Tibial nerve (tissue), 4 donors: ENCODE data around the gene SMARCA2. TPM values are rescaled to one million over a fixed set of nuclear protein-coding genes. Genes with fewer than 3 reads are reported as not detected.

Experiments
- DNase-seq, 2 donors: peaks; one replicate each; pipeline ENCODE4 v3.0.0-alpha.2; 2019; ENCODE audit warnings: low spot score in 2 of 2
- H3K27ac ChIP-seq, 4 donors: fragments of 200-600 bp; sonication (generic) in 3 of 4; one replicate each; pipeline ENCODE4 v1.5.1; 2017 to 2019; ENCODE audit warnings: mild to moderate bottlenecking in 1 of 4
- H3K27me3 ChIP-seq, 2 donors: fragments of 200-600 bp; sonication (generic) in 1 of 2; one replicate each; pipeline versions ENCODE4 v1.5.1 to v1.6.0; 2017 to 2019
- H3K36me3 ChIP-seq, 3 donors: fragments of 200-600 bp; sonication (generic); one replicate each; pipeline ENCODE4 v1.5.1; 2018 to 2019
- H3K4me1 ChIP-seq, 4 donors: fragments of 200-600 bp; sonication (generic) in 3 of 4; one replicate each; pipeline ENCODE4 v1.5.1; 2017 to 2019
- H3K4me3 ChIP-seq, 4 donors: fragments of 200-600 bp; sonication (generic) in 3 of 4; one replicate each; pipeline ENCODE4 v1.5.1; 2017 to 2019; ENCODE audit warnings: mild to moderate bottlenecking in 1 of 4, moderate library complexity in 1 of 4
- H3K9me3 ChIP-seq, 4 donors: fragments of 200-600 bp; sonication (generic) in 3 of 4; one replicate each; pipeline ENCODE4 v1.5.1; 2017 to 2019
- EP300 ChIP-seq, 2 donors: sonication (generic); formaldehyde crosslinking; IDR thresholded peaks; one replicate each; pipeline ENCODE4 v1.6.1; 2017; ENCODE audit warnings: antibody characterized with exemption in 2 of 2, mild to moderate bottlenecking in 1 of 2
- POLR2A ChIP-seq, 2 donors: fragments of 450-650 bp; IDR thresholded peaks; one replicate each; pipeline ENCODE4 v1.6.1; 2017; ENCODE audit warnings: antibody characterized with exemption in 2 of 2, mild to moderate bottlenecking in 2 of 2, moderate library complexity in 2 of 2
- WGBS, 2 donors: methylation state at CpG; one replicate each; pipeline ENCODE4 v1.1.5; 2018; 5-methylcytosine and 5-hydroxymethylcytosine counted together
- total RNA-seq, 4 donors: library from RNA; depleted of rRNA; stranded (reverse); fragments of >200 nt; gene quantifications; one replicate each; pipeline ENCODE4 v1.1.0, GENCODE V29; 2016
- TF ChIP-seq, protein P1 (sequence below), 5 experiments: fragments of 200-600 bp in 3 of 5; fragments of 450-650 bp in 2 of 5; sonication (generic) in 3 of 5; IDR thresholded peaks; one replicate each; pipeline ENCODE4 v1.5.1; 2016 to 2019; ENCODE audit warnings: antibody characterized with exemption in 5 of 5, mild to moderate bottlenecking in 3 of 5, moderate library complexity in 2 of 5

Gene SMARCA2
- total RNA-seq, 4 donors from 2014 or later: 75.9 to 140 (median 119) TPM

DNA sequence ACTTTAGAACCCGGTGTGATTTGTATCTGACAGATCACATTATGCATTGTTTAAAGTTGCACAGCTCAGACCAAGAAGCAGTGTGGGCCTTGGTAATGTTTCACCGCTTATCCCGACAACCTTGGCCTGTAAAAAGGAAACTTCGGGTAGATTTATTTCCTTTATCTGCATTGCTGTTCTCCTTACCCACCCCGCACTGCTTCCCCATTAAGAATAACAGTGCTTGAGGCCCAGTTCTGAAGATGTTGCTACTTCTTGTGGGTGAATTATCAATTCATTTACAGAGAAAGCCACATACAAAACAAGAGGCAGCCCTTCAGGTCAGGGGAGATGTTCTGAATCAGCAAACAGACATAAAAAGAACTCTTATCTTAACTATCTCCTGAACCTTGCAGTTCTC lies 8.4 kb downstream of the SMARCA2 start:
- no peaks in the 10 kb centered on the region for H3K36me3 ChIP-seq
- no peak for TF ChIP-seq EP300 (IDR thresholded peaks at IDR 0.05)
- no peak for TF ChIP-seq POLR2A (IDR thresholded peaks at IDR 0.05)
- TF ChIP-seq, protein P1, sequence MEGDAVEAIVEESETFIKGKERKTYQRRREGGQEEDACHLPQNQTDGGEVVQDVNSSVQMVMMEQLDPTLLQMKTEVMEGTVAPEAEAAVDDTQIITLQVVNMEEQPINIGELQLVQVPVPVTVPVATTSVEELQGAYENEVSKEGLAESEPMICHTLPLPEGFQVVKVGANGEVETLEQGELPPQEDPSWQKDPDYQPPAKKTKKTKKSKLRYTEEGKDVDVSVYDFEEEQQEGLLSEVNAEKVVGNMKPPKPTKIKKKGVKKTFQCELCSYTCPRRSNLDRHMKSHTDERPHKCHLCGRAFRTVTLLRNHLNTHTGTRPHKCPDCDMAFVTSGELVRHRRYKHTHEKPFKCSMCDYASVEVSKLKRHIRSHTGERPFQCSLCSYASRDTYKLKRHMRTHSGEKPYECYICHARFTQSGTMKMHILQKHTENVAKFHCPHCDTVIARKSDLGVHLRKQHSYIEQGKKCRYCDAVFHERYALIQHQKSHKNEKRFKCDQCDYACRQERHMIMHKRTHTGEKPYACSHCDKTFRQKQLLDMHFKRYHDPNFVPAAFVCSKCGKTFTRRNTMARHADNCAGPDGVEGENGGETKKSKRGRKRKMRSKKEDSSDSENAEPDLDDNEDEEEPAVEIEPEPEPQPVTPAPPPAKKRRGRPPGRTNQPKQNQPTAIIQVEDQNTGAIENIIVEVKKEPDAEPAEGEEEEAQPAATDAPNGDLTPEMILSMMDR (IDR thresholded peaks at IDR 0.05): no peak
- WGBS, 2 donors: 48 to 53% methylated on average over 5 of the region's 5 CpGs
- no peak for DNase-seq
- H3K9me3 ChIP-seq: no peaks in the 10 kb centered on the region
- peak overlapping the region in 2 of 4 donors; percentile 23 to 26 for H3K27ac ChIP-seq
- H3K4me1 ChIP-seq: peaks cover 0 to 83% (median 38%) of the 10 kb centered on the region in 4 donors
- H3K4me3 ChIP-seq: no peak overlapping the region
- H3K27me3 ChIP-seq: no peaks in the 10 kb centered on the region

DNA sequence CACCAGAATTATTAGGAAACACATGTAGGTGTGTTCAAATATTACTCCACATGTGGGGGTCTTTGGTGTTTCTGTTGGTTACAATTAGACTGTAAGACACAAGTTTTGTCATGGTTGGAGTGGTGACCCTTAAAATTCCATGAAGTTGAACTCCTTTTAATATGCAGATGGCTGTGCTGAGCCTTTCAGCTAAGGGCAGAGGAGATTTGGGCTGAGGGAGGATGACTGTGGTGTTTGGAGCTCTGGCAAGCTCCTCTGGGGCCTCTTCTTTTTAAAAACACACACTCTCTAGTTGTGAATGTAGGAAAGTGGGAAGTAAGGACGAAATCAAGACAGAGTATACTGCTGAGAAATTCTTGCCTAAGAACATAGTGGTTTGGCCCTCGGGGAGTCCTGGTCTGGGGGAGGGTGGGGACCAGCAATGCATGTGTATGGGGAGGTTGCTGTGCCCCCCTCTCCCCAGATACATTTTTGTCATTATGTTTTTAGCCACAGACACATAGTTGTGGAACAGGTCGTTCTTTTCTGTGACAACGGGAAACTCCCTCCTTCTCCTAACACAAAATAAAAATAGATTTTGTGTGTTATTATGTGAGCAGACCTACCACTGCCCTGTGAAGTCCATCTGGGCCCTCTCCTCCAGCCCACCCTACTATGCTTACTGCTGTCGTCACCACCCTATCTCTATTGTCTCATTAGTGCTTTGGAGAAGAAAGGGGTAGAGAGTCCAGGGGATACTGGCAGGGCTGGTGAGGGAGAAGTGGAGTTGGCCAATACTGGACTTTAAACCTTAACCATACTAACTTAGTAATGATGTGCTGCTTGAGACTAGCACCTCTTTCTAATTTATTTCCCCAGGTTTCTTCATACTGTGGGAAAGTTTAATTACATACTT lies 10.0 kb downstream of the SMARCA2 start:
- WGBS, 2 donors: 76% methylated on average over 5 of the region's 5 CpGs
- Histone ChIP-seq H3K4me1 (peaks cover 0 to 80% (median 27%) of the 10 kb centered on the region in 4 donors), H3K27me3 (no peaks in the 10 kb centered on the region), H3K9me3 (no peaks in the 10 kb centered on the region), H3K4me3 (no peak overlapping the region), H3K36me3 (no peaks in the 10 kb centered on the region), H3K27ac (peak overlapping the region in 1 of 4 donors; percentile 50)
- no peak for DNase-seq
- TF ChIP-seq, protein P1 (IDR thresholded peaks at IDR 0.05): no peak
- no peak for TF ChIP-seq POLR2A (IDR thresholded peaks at IDR 0.05)
- peak in 1 of 2 donors; percentile 38 for TF ChIP-seq EP300 (IDR thresholded peaks at IDR 0.05)

DNA sequence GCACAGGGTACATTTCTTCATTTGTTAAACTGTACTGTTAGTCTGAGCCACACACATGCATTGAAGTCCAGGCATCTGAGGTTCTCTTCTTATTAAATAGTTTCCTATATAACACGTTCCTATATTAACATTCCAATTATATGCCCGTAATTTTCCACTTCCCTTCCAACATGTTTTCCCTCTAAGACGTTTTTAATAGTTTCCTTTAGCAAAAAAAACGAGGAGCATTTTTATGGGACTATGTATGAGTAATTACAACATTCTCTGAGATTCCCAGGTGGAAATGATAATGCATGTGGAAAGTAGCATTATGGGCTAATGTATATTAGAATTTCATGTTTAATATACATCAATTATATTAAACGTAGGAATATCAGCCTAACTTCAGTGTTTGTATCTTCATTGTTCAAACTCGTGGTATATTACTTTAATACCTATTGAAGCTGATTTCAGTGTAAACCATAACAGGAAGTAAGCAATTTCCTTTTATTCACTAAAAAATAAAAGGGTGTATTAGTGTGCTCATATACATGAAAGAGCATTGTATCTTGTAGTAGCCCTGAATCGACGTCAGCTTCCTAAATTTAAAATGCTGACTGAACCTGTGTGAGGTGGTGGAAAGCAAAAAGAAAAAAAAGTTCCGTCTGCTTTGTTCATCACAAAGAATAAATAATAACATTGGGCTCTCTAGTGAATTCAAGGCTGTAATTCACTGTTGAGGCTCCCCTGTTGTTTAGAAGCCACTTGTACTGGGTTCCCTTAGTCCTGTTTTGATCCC lies 11.3 kb downstream of the SMARCA2 start:
- H3K27ac ChIP-seq: peak overlapping the region in 2 of 4 donors; percentile 44 to 50
- TF ChIP-seq POLR2A (IDR thresholded peaks at IDR 0.05): no peak
- TF ChIP-seq EP300 (IDR thresholded peaks at IDR 0.05): peak in 1 of 2 donors; percentile 5
- TF ChIP-seq, protein P1 (IDR thresholded peaks at IDR 0.05): no peak

DNA sequence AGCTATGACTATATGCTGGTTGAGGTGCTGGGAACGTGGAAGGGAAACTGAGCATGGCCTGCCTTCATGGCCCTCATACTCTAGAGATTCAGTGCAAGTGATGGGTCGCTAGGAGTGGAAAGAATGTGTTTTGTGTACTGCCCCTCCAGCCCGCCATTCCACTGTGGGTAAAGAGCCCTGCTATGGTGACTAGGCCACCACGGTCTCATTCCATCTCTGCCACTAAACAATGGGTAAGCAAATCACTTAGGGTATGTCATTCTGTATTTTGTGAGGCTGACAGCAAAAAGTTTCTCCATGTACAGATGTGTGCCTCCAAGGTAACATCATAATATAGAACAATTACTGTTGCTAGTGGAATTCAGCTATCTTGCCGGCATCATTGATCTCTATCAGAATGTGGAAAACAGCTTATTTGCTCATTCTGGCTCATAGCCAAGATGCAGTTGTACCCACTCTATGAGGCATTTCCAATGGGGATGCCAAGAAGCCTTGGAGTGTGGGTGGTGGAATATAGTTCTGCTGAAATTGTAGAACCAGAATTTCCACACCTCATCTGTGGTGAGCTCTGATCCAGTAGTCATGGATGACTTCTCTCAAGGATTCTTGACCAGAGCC lies 12.5 kb downstream of the SMARCA2 start:
- 89 to 95% methylated on average over 5 of the region's 5 CpGs for WGBS, 2 donors
- TF ChIP-seq, protein P1 (IDR thresholded peaks at IDR 0.05): no peak
- TF ChIP-seq EP300 (IDR thresholded peaks at IDR 0.05) (no peak), POLR2A (IDR thresholded peaks at IDR 0.05) (no peak)
- H3K4me3 ChIP-seq: no peak overlapping the region
- H3K27ac ChIP-seq: no peak overlapping the region
- DNase-seq: no peak
- no peaks in the 10 kb centered on the region for H3K27me3 ChIP-seq
- H3K36me3 ChIP-seq: peaks cover 0 to 2% (median 0%) of the 10 kb centered on the region in 3 donors
- H3K9me3 ChIP-seq: no peaks in the 10 kb centered on the region
- H3K4me1 ChIP-seq: peaks cover 0 to 83% (median 22%) of the 10 kb centered on the region in 4 donors

More for the DNA sequence above, 11.3 kb downstream of the SMARCA2 start:
- no peaks in the 10 kb centered on the region for H3K9me3 ChIP-seq
- H3K4me3 ChIP-seq: no peak overlapping the region
- WGBS, 2 donors: 57 to 59% methylated on average over 9 of the region's 9 CpGs
- no peaks in the 10 kb centered on the region for H3K36me3 ChIP-seq
- H3K27me3 ChIP-seq: no peaks in the 10 kb centered on the region
- H3K4me1 ChIP-seq: peaks cover 0 to 82% (median 25%) of the 10 kb centered on the region in 4 donors
- no peak for DNase-seq
